Measurements from ENCODE around the gene DMD.

DMD gene

GRCh38 chrX:32026772-32027171 is 1184.6 kb downstream of the DMD start:
- Histone ChIP-seq H3K9ac (ENCODE audit: low read depth, low read length, poor library complexity, severe bottlenecking) (no peak overlapping the region), H2AFZ (ENCODE audit: low read length) (no peak overlapping the region), H3K36me3 (ENCODE audit: insufficient read depth, low read length) (no peaks in the 10 kb centered on the region), H4K20me1 (ENCODE audit: insufficient read depth, low read length, poor library complexity, severe bottlenecking) (no peaks in the 10 kb centered on the region), H3K9me2 (replicated peaks; ENCODE audit: low read depth, low read length) (no peaks in the 10 kb centered on the region), H3F3A (ENCODE audit: low read depth) (no peaks in the 10 kb centered on the region), H3K4me1 (ENCODE audit: insufficient read depth, low read length, poor library complexity, severe bottlenecking) (no peaks in the 10 kb centered on the region), H3K9me3 (ENCODE audit: insufficient read depth, low read depth, low read length) (no peaks in the 10 kb centered on the region), H3K27me3 (ENCODE audit: insufficient read depth, low read length, poor library complexity, severe bottlenecking) (no peaks in the 10 kb centered on the region), H3K4me3 (ENCODE audit: low read length, poor library complexity, severe bottlenecking) (no peak overlapping the region), H3K79me2 (ENCODE audit: insufficient read depth, low read length) (no peaks in the 10 kb centered on the region), H3K4me2 (ENCODE audit: low read depth, low read length, poor library complexity, severe bottlenecking) (no peak overlapping the region)
- TF ChIP-seq CTCF (conservative IDR thresholded peaks at IDR 0.05; ENCODE audit: low read length) (no peak), EZH2phosphoT487 (IDR thresholded peaks at IDR 0.05; ENCODE audit: borderline replicate concordance) (no peak)

DNA sequence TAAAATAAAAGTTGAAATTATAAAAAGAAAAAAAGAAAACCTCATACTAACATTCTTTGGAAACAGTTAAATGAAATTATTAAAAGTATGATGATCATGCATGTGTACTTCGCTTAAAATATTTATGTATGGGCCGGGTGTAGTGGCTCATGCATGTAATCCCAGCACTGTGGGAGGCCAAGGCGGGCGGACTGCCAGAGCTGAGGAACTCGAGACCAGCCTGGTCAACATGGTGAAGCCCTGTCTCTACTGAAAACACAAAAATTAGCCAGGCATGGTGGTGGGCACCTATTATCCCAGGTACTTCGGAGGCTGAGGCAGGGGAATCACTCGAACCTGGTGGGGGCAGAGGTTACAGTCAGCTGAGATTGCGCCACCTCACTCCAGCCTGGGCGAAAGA is 1187.3 kb downstream of the DMD start:
- TF ChIP-seq EZH2phosphoT487 (IDR thresholded peaks at IDR 0.05; ENCODE audit: borderline replicate concordance) (no peak), CTCF (conservative IDR thresholded peaks at IDR 0.05; ENCODE audit: low read length) (no peak)
- H3K4me3 ChIP-seq (ENCODE audit: low read length, poor library complexity, severe bottlenecking), result no peak overlapping the region
- no peaks in the 10 kb centered on the region for H3K79me2 ChIP-seq (ENCODE audit: insufficient read depth, low read length)
- no peaks in the 10 kb centered on the region for H3K27me3 ChIP-seq (ENCODE audit: insufficient read depth, low read length, poor library complexity, severe bottlenecking)
- no peak overlapping the region for H3K9ac ChIP-seq (ENCODE audit: low read depth, low read length, poor library complexity, severe bottlenecking)
- no peak overlapping the region for H2AFZ ChIP-seq (ENCODE audit: low read length)
- H3K36me3 ChIP-seq (ENCODE audit: insufficient read depth, low read length), result no peaks in the 10 kb centered on the region
- H3F3A ChIP-seq (ENCODE audit: low read depth), result no peaks in the 10 kb centered on the region
- H3K4me1 ChIP-seq (ENCODE audit: insufficient read depth, low read length, poor library complexity, severe bottlenecking), result no peaks in the 10 kb centered on the region
- no peaks in the 10 kb centered on the region for H4K20me1 ChIP-seq (ENCODE audit: insufficient read depth, low read length, poor library complexity, severe bottlenecking)
- no peak overlapping the region for H3K4me2 ChIP-seq (ENCODE audit: low read depth, low read length, poor library complexity, severe bottlenecking)
- H3K9me2 ChIP-seq (replicated peaks; ENCODE audit: low read depth, low read length), result no peaks in the 10 kb centered on the region
- H3K9me3 ChIP-seq (ENCODE audit: insufficient read depth, low read depth, low read length), result no peaks in the 10 kb centered on the region

DNA sequence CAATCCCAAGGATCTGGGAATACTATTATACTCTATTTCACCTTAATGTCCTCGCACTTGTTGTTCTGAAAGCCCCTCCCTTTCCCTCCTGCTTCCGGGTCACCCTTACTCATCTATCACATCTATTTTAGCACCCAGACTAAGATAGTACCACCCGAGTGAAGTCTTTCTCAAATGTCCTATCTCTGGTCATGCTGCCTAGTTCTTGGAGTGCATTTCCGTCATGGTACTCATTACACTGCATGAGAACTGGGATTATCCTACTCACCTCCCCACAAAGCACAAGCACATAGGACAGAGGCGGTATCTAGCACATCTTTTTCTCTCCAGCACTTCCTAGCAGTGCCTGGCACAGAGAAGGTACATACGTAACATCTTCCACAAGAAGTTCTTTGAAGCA is 1195.2 kb downstream of the DMD start:
- Histone ChIP-seq H3F3A (ENCODE audit: low read depth) (no peaks in the 10 kb centered on the region), H3K27me3 (ENCODE audit: insufficient read depth, low read length, poor library complexity, severe bottlenecking) (no peaks in the 10 kb centered on the region), H4K20me1 (ENCODE audit: insufficient read depth, low read length, poor library complexity, severe bottlenecking) (no peaks in the 10 kb centered on the region), H3K36me3 (ENCODE audit: insufficient read depth, low read length) (no peaks in the 10 kb centered on the region), H3K4me3 (ENCODE audit: low read length, poor library complexity, severe bottlenecking) (no peak overlapping the region), H2AFZ (ENCODE audit: low read length) (no peak overlapping the region), H3K9me3 (ENCODE audit: insufficient read depth, low read depth, low read length) (no peaks in the 10 kb centered on the region), H3K4me2 (ENCODE audit: low read depth, low read length, poor library complexity, severe bottlenecking) (no peak overlapping the region), H3K4me1 (ENCODE audit: insufficient read depth, low read length, poor library complexity, severe bottlenecking) (no peaks in the 10 kb centered on the region), H3K79me2 (ENCODE audit: insufficient read depth, low read length) (no peaks in the 10 kb centered on the region), H3K9me2 (replicated peaks; ENCODE audit: low read depth, low read length) (no peaks in the 10 kb centered on the region), H3K9ac (ENCODE audit: low read depth, low read length, poor library complexity, severe bottlenecking) (no peak overlapping the region)
- no peak for TF ChIP-seq EZH2phosphoT487 (IDR thresholded peaks at IDR 0.05; ENCODE audit: borderline replicate concordance)
- TF ChIP-seq CTCF (conservative IDR thresholded peaks at IDR 0.05; ENCODE audit: low read length), result no peak
